ENCODE measurements around the gene FEM1B. TPM values are rescaled to one million over a fixed set of nuclear protein-coding genes. Genes with fewer than 3 reads are reported as not detected.

FEM1B gene
- total RNA-seq, 1 experiment from 2014 or later: 22.1 TPM

- BruUV-seq (replicated peaks): no TSS peak
- no peak overlapping the region for H3K4me2 ChIP-seq (ENCODE audit: low read length)
Measured at GRCh38 chr15:68312701-68313204, 35.2 kb downstream of the FEM1B start.

GRCh38 chr15:68313501-68314410 is 36.2 kb downstream of the FEM1B start:
- intact Hi-C loops (cut with micrococcal nuclease): no loop called here
- no TSS peak for BruUV-seq (replicated peaks)
- TF ChIP-seq EZH2phosphoT487 (IDR thresholded peaks at IDR 0.05; ENCODE audit: borderline replicate concordance, low read length) (no peak), CTCF (conservative IDR thresholded peaks at IDR 0.05; ENCODE audit: low read depth, low read length) (no peak), EZH2 (IDR thresholded peaks at IDR 0.05; ENCODE audit: low read length, unreplicated experiment) (no peak)
- Histone ChIP-seq H3K4me1 (ENCODE audit: insufficient read depth, low read length) (no peaks in the 10 kb centered on the region), H3K36me3 (ENCODE audit: low read depth, low read length) (no peaks in the 10 kb centered on the region), H3K9me3 (ENCODE audit: low read length) (no peaks in the 10 kb centered on the region), H3K4me3 (ENCODE audit: low read length) (no peak overlapping the region), H3F3A (ENCODE audit: low read length, unreplicated experiment) (no peaks in the 10 kb centered on the region), H2AFZ (ENCODE audit: low read length) (no peak overlapping the region), H3K9me2 (replicated peaks; ENCODE audit: low read length) (no peaks in the 10 kb centered on the region), H3K79me2 (ENCODE audit: low read length) (no peaks in the 10 kb centered on the region), H4K20me1 (ENCODE audit: low read length) (no peaks in the 10 kb centered on the region), H3K27me3 (ENCODE audit: low read length) (no peaks in the 10 kb centered on the region), H3K4me2 (ENCODE audit: low read length) (no peak overlapping the region), H3K9ac (ENCODE audit: low read length) (no peak overlapping the region), H3K27ac (ENCODE audit: low read length) (no peak overlapping the region)
- ATAC-seq (no peak), DNase-seq (no peak)
- ChIA-PET CTCF (no interaction called here), POLR2A (ENCODE audit: unreplicated experiment) (no interaction called here)

More at GRCh38 chr15:68312701-68313204, 35.2 kb downstream of the FEM1B start:
- POLR2A ChIA-PET (ENCODE audit: unreplicated experiment): no interaction called here
- Histone ChIP-seq H3K9me3 (ENCODE audit: low read length) (no peaks in the 10 kb centered on the region), H3K27me3 (ENCODE audit: low read length) (no peaks in the 10 kb centered on the region), H3K9ac (ENCODE audit: low read length) (no peak overlapping the region), H4K20me1 (ENCODE audit: low read length) (no peaks in the 10 kb centered on the region), H3K27ac (ENCODE audit: low read length) (no peak overlapping the region), H3K4me3 (ENCODE audit: low read length) (no peak overlapping the region), H3K9me2 (replicated peaks; ENCODE audit: low read length) (no peaks in the 10 kb centered on the region), H2AFZ (ENCODE audit: low read length) (no peak overlapping the region), H3K4me1 (ENCODE audit: insufficient read depth, low read length) (no peaks in the 10 kb centered on the region), H3K36me3 (ENCODE audit: low read depth, low read length) (no peaks in the 10 kb centered on the region), H3F3A (ENCODE audit: low read length, unreplicated experiment) (no peaks in the 10 kb centered on the region), H3K79me2 (ENCODE audit: low read length) (no peaks in the 10 kb centered on the region)
- DNase-seq: no peak
- ATAC-seq: no peak
- CTCF ChIA-PET: no interaction called here
- no peak for TF ChIP-seq CTCF (conservative IDR thresholded peaks at IDR 0.05; ENCODE audit: low read depth, low read length)
- TF ChIP-seq EZH2phosphoT487 (IDR thresholded peaks at IDR 0.05; ENCODE audit: borderline replicate concordance, low read length): no peak
- TF ChIP-seq EZH2 (IDR thresholded peaks at IDR 0.05; ENCODE audit: low read length, unreplicated experiment): no peak
- intact Hi-C loops (cut with micrococcal nuclease): no loop called here

GRCh38 chr15:68314563-68314962 is 37.0 kb downstream of the FEM1B start:
- no peaks in the 10 kb centered on the region for H3K79me2 ChIP-seq (ENCODE audit: low read length)
- H4K20me1 ChIP-seq (ENCODE audit: low read length): no peaks in the 10 kb centered on the region

More at GRCh38 chr15:68314563-68314962, 37.0 kb downstream of the FEM1B start:
- Histone ChIP-seq H3K4me1 (ENCODE audit: insufficient read depth, low read length) (no peaks in the 10 kb centered on the region), H3K4me3 (ENCODE audit: low read length) (no peak overlapping the region), H3F3A (ENCODE audit: low read length, unreplicated experiment) (no peaks in the 10 kb centered on the region), H3K9me2 (replicated peaks; ENCODE audit: low read length) (no peaks in the 10 kb centered on the region), H2AFZ (ENCODE audit: low read length) (no peak overlapping the region), H3K9me3 (ENCODE audit: low read length) (no peaks in the 10 kb centered on the region), H3K9ac (ENCODE audit: low read length) (no peak overlapping the region), H3K27me3 (ENCODE audit: low read length) (no peaks in the 10 kb centered on the region), H3K4me2 (ENCODE audit: low read length) (no peak overlapping the region), H3K27ac (ENCODE audit: low read length) (no peak overlapping the region), H3K36me3 (ENCODE audit: low read depth, low read length) (no peaks in the 10 kb centered on the region)
- no peak for TF ChIP-seq CTCF (conservative IDR thresholded peaks at IDR 0.05; ENCODE audit: low read depth, low read length)
- no peak for TF ChIP-seq EZH2phosphoT487 (IDR thresholded peaks at IDR 0.05; ENCODE audit: borderline replicate concordance, low read length)
- TF ChIP-seq EZH2 (IDR thresholded peaks at IDR 0.05; ENCODE audit: low read length, unreplicated experiment): no peak
- no TSS peak for BruUV-seq (replicated peaks)
- POLR2A ChIA-PET (ENCODE audit: unreplicated experiment): no interaction called here
- intact Hi-C loops (cut with micrococcal nuclease): no loop called here
- DNase-seq (no peak), ATAC-seq (no peak)
- CTCF ChIA-PET: no interaction called here

Data from PC-3 (cell line).